A549 (cell line): ENCODE measurements around the gene LMTK3. TPM values are rescaled to one million over a fixed set of nuclear protein-coding genes. Genes with fewer than 3 reads are reported as not detected.
"Not testable (repeated sequence)": the region's sequence is repeated elsewhere in the genome, so short reads cannot be mapped to it uniquely, and the experiment has no call there.

Experiments
- ATAC-seq, 2 experiments: fragments of 200-7000 bp in 1 of 2; fragments of >200 bp in 1 of 2; cut with Nextera tagmentation in 1 of 2; cut with Tn5 transposase in 1 of 2; 3 replicates each; pipeline versions ENCODE4 v1.8.0 to v1.9.1; 2018 to 2020; ENCODE audit warnings: mild to moderate bottlenecking in 1 of 2, moderate library complexity in 1 of 2
- CTCF ChIA-PET: fragments of 300-600 bp; sonication (Branson Sonifier 250); formaldehyde crosslinking; extraction: SDS; loops from one replicate; lab custom pipeline; 2021; ENCODE audit warnings: antibody characterized with exemption, inconsistent platforms; lab: Yijun Ruan, JAX
- POLR2A ChIA-PET: fragments of 350-600 bp; formaldehyde crosslinking; extraction: SDS; loops from one replicate; lab custom pipeline; 2021; ENCODE audit warnings: antibody characterized with exemption, inconsistent platforms; lab: Yijun Ruan, JAX
- DNase-seq, 2 experiments: peaks; one replicate each; pipeline versions ENCODE4 v3.0.0 to v3.0.0-alpha.2; 2011 to 2016; ENCODE audit warnings: low read depth in 1 of 2, low spot score in 1 of 2
- FAIRE-seq: peaks from 2 replicates; lab custom pipeline; 2011; peaks lifted over from hg19 to GRCh38; lab: Jason Lieb, UNC
- H3K27ac ChIP-seq, 2 experiments: fragments of >200 bp; sonication (Bioruptor Twin); formaldehyde crosslinking; 3 replicates each; pipeline ENCODE4 v1.5.1; 2016 to 2017
- H3K4me1 ChIP-seq: fragments of >200 bp; sonication (Bioruptor Twin); formaldehyde crosslinking; 3 replicates; pipeline ENCODE4 v1.6.1; 2016
- H3K4me2 ChIP-seq: fragments of >200 bp; sonication (Bioruptor Twin); formaldehyde crosslinking; 3 replicates; pipeline ENCODE4 v1.6.1; 2016
- H3K4me3 ChIP-seq: fragments of >200 bp; sonication (Bioruptor Twin); formaldehyde crosslinking; 3 replicates; pipeline ENCODE4 v1.5.1; 2016
- H3K9me3 ChIP-seq: fragments of >200 bp; sonication (Bioruptor Twin); formaldehyde crosslinking; 3 replicates; pipeline ENCODE4 v1.6.1; 2016
- EHF ChIP-seq: fragments of 250-450 bp; sonication (Bioruptor Pico); IDR thresholded peaks from 2 replicates; pipeline ENCODE4 v1.5.0; 2020; ENCODE audit warnings: mild to moderate bottlenecking
- ELK1 ChIP-seq: fragments of 150-350 bp; IDR thresholded peaks from 2 replicates; pipeline ENCODE4 v1.6.1; 2014; ENCODE audit warnings: low read depth, mild to moderate bottlenecking, low read length
- FOSL2 ChIP-seq, 2 experiments: fragments of 450-650 bp in 1 of 2; fragments of >200 bp in 1 of 2; sonication (Bioruptor Twin) in 1 of 2; formaldehyde crosslinking; IDR thresholded peaks; 2 replicates each; pipeline versions ENCODE4 v1.5.0 to v1.6.1; 2016 to 2020; ENCODE audit warnings: mild to moderate bottlenecking in 1 of 2, moderate library complexity in 1 of 2
- FOXS1 ChIP-seq: fragments of 250-450 bp; sonication (Bioruptor Pico); IDR thresholded peaks from 2 replicates; pipeline ENCODE4 v1.5.0; 2020; ENCODE audit warnings: mild to moderate bottlenecking, moderate library complexity
- HMGXB4 ChIP-seq: fragments of 250-450 bp; sonication (Bioruptor Pico); IDR thresholded peaks from 2 replicates; pipeline ENCODE4 v1.5.0; 2021; ENCODE audit warnings: mild to moderate bottlenecking, moderate library complexity, borderline replicate concordance
- HOXB13 ChIP-seq: fragments of 250-450 bp; sonication (Bioruptor Pico); IDR thresholded peaks from 2 replicates; pipeline ENCODE4 v1.5.0; 2020; ENCODE audit warnings: low read depth, mild to moderate bottlenecking, moderate library complexity
- HOXB5 ChIP-seq: fragments of 250-450 bp; sonication (Bioruptor Pico); IDR thresholded peaks from 2 replicates; pipeline ENCODE4 v1.5.0; 2020; ENCODE audit warnings: mild to moderate bottlenecking, moderate library complexity
- NFE2L2 ChIP-seq: fragments of 150-350 bp; conservative IDR thresholded peaks from 2 replicates; pipeline ENCODE4 v1.6.1; 2014; ENCODE audit warnings: low read length
- NPAS2 ChIP-seq: fragments of 250-450 bp; sonication (Bioruptor Pico); IDR thresholded peaks from 2 replicates; pipeline ENCODE4 v1.8.0; 2022; ENCODE audit warnings: mild to moderate bottlenecking, moderate library complexity, borderline replicate concordance
- NR3C1 ChIP-seq: fragments of >200 bp; sonication (Bioruptor Twin); formaldehyde crosslinking; IDR thresholded peaks from 3 replicates; pipeline ENCODE4 v1.6.1; 2017
- PHF8 ChIP-seq: fragments of 200-600 bp; sonication (generic); IDR thresholded peaks from 2 replicates; pipeline ENCODE4 v1.6.1; 2016; ENCODE audit warnings: low read depth, mild to moderate bottlenecking, antibody characterized with exemption, moderate library complexity, borderline replicate concordance
- POLR2A ChIP-seq: IDR thresholded peaks from 2 replicates; pipeline ENCODE4 v1.6.1; 2012; ENCODE audit warnings: mild to moderate bottlenecking, low read length
- TFCP2L1 ChIP-seq: fragments of 250-450 bp; sonication (Bioruptor Pico); IDR thresholded peaks from 2 replicates; pipeline ENCODE4 v1.5.0; 2021; ENCODE audit warnings: mild to moderate bottlenecking
- whole genome bisulfite sequencing: methylation state at CpG from one replicate; pipeline ENCODE4 v1.1.6; 2017; ENCODE audit errors: missing lambda C conversion rate; 5-methylcytosine and 5-hydroxymethylcytosine counted together
- polyA plus RNA-seq, 4 experiments: library from polyadenylated mRNA; depleted of rRNA in 3 of 4; stranded (reverse); fragments of >200 nt; fragmentation: RNase III in 1 of 4; extraction: RNeasy Plus Mini Kit Qiagen cat#74134 plus additional on column Dnase treatment in 1 of 4; gene quantifications; 2 replicates in 3 of 4; 3 replicates in 1 of 4; pipeline ENCODE4 v1.2.3, GENCODE V29; 2011 to 2017
- TF ChIP-seq, protein P1 (sequence below): IDR thresholded peaks from 2 replicates; pipeline ENCODE4 v1.6.1; 2012
- TF ChIP-seq, protein P2 (sequence below): fragments of >200 bp; sonication (Bioruptor Twin); formaldehyde crosslinking; IDR thresholded peaks from 2 replicates; pipeline ENCODE4 v1.6.1; 2016
- TF ChIP-seq, protein P3 (sequence below): fragments of 450-650 bp; IDR thresholded peaks from 2 replicates; pipeline ENCODE4 v1.6.1; 2014; ENCODE audit warnings: antibody characterized with exemption
- TF ChIP-seq, protein P4 (sequence below): fragments of 250-450 bp; sonication (Bioruptor Pico); IDR thresholded peaks from 2 replicates; pipeline ENCODE4 v1.5.0; 2020; ENCODE audit warnings: low read depth, mild to moderate bottlenecking, moderate library complexity
- TF ChIP-seq, protein P5 (sequence below): fragments of 200-600 bp; sonication (generic); IDR thresholded peaks from 2 replicates; pipeline ENCODE4 v1.6.1; 2016; ENCODE audit warnings: antibody characterized with exemption, mild to moderate bottlenecking, moderate library complexity

The LMTK3 gene
- polyA plus RNA-seq, 2 of the 4 experiments (the other 2 are of a cell fraction): 0.62 to 6.1 TPM

- DNase-seq; H3K4me2 ChIP-seq; FAIRE-seq; POLR2A ChIA-PET; H3K9me3 ChIP-seq; H3K4me3 ChIP-seq; ATAC-seq; TF ChIP-seq FOSL2 (IDR thresholded peaks at IDR 0.05): not testable (repeated sequence)
- H3K4me1 ChIP-seq: peaks cover 14% of the 10 kb centered on the region
- TF ChIP-seq FOSL2 (CRISPR knock-in tag; IDR thresholded peaks at IDR 0.05): peak; percentile 78
- CTCF ChIA-PET: interaction anchor here (0.8 to 10.2 kb wide), 9 partner anchors 9 to 199 kb away, joined by 3 to 101 read pairs (median 5); no protein-coding TSS in a partner anchor
- WGBS: 68% methylated on average over 4 of the region's 4 CpGs
- H3K27ac ChIP-seq: peak overlapping the region in 1 of 2 experiments; percentile 2; a peak in 1 of 6 replicates
These were observed 7.8 kb upstream of the LMTK3 start for GRCh38 chr19:48519426-48519825.

- peaks cover 19% of the 10 kb centered on the region for H3K4me1 ChIP-seq
- DNase-seq: no peak
- H3K4me2 ChIP-seq: no peak overlapping the region
- FAIRE-seq: no peak
- no peaks in the 10 kb centered on the region for H3K9me3 ChIP-seq
- no peak overlapping the region for H3K4me3 ChIP-seq
- ChIA-PET POLR2A (no interaction called here), CTCF (interaction anchor here (0.6 to 10.2 kb wide), 10 partner anchors 8 to 91 kb away, joined by 3 to 101 read pairs (median 4); no protein-coding TSS in a partner anchor)
- ATAC-seq: no peak
- TF ChIP-seq, protein P1, sequence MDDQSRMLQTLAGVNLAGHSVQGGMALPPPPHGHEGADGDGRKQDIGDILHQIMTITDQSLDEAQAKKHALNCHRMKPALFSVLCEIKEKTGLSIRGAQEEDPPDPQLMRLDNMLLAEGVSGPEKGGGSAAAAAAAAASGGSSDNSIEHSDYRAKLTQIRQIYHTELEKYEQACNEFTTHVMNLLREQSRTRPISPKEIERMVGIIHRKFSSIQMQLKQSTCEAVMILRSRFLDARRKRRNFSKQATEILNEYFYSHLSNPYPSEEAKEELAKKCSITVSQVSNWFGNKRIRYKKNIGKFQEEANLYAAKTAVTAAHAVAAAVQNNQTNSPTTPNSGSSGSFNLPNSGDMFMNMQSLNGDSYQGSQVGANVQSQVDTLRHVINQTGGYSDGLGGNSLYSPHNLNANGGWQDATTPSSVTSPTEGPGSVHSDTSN: no peak
- TF ChIP-seq NPAS2 (CRISPR knock-in tag) (no peak), ELK1 (no peak), PHF8 (no peak), HOXB5 (CRISPR knock-in tag) (no peak), FOXS1 (CRISPR knock-in tag) (no peak), EHF (no peak), NR3C1 (no peak), HMGXB4 (CRISPR knock-in tag) (no peak), POLR2A (no peak), TFCP2L1 (CRISPR knock-in tag) (no peak), HOXB13 (CRISPR knock-in tag) (no peak), NFE2L2 (no peak)
- TF ChIP-seq, protein P2, sequence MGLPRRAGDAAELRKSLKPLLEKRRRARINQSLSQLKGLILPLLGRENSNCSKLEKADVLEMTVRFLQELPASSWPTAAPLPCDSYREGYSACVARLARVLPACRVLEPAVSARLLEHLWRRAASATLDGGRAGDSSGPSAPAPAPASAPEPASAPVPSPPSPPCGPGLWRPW: no peak
- TF ChIP-seq, protein P3, sequence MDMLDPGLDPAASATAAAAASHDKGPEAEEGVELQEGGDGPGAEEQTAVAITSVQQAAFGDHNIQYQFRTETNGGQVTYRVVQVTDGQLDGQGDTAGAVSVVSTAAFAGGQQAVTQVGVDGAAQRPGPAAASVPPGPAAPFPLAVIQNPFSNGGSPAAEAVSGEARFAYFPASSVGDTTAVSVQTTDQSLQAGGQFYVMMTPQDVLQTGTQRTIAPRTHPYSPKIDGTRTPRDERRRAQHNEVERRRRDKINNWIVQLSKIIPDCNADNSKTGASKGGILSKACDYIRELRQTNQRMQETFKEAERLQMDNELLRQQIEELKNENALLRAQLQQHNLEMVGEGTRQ: no peak
- TF ChIP-seq, protein P4, sequence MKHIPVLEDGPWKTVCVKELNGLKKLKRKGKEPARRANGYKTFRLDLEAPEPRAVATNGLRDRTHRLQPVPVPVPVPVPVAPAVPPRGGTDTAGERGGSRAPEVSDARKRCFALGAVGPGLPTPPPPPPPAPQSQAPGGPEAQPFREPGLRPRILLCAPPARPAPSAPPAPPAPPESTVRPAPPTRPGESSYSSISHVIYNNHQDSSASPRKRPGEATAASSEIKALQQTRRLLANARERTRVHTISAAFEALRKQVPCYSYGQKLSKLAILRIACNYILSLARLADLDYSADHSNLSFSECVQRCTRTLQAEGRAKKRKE (CRISPR knock-in tag): no peak
- TF ChIP-seq, protein P5, sequence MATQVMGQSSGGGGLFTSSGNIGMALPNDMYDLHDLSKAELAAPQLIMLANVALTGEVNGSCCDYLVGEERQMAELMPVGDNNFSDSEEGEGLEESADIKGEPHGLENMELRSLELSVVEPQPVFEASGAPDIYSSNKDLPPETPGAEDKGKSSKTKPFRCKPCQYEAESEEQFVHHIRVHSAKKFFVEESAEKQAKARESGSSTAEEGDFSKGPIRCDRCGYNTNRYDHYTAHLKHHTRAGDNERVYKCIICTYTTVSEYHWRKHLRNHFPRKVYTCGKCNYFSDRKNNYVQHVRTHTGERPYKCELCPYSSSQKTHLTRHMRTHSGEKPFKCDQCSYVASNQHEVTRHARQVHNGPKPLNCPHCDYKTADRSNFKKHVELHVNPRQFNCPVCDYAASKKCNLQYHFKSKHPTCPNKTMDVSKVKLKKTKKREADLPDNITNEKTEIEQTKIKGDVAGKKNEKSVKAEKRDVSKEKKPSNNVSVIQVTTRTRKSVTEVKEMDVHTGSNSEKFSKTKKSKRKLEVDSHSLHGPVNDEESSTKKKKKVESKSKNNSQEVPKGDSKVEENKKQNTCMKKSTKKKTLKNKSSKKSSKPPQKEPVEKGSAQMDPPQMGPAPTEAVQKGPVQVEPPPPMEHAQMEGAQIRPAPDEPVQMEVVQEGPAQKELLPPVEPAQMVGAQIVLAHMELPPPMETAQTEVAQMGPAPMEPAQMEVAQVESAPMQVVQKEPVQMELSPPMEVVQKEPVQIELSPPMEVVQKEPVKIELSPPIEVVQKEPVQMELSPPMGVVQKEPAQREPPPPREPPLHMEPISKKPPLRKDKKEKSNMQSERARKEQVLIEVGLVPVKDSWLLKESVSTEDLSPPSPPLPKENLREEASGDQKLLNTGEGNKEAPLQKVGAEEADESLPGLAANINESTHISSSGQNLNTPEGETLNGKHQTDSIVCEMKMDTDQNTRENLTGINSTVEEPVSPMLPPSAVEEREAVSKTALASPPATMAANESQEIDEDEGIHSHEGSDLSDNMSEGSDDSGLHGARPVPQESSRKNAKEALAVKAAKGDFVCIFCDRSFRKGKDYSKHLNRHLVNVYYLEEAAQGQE: no peak
- no peak overlapping the region for H3K27ac ChIP-seq
- WGBS: 92% methylated on average over 3 of the region's 3 CpGs
These were observed 6.6 kb upstream of the LMTK3 start for GRCh38 chr19:48518207-48518606.
